NCI-H2081 (cell line): ENCODE measurements around the gene ZNF789.
A peak's percentile ranks its signal among the peaks of the same experiment; 100 is the strongest.

Experiments used
- DNase-seq, 2 experiments: peaks; one replicate each; lab custom pipeline; 2025; lab: John Stamatoyannopoulos, UW

ZNF789 gene

DNA sequence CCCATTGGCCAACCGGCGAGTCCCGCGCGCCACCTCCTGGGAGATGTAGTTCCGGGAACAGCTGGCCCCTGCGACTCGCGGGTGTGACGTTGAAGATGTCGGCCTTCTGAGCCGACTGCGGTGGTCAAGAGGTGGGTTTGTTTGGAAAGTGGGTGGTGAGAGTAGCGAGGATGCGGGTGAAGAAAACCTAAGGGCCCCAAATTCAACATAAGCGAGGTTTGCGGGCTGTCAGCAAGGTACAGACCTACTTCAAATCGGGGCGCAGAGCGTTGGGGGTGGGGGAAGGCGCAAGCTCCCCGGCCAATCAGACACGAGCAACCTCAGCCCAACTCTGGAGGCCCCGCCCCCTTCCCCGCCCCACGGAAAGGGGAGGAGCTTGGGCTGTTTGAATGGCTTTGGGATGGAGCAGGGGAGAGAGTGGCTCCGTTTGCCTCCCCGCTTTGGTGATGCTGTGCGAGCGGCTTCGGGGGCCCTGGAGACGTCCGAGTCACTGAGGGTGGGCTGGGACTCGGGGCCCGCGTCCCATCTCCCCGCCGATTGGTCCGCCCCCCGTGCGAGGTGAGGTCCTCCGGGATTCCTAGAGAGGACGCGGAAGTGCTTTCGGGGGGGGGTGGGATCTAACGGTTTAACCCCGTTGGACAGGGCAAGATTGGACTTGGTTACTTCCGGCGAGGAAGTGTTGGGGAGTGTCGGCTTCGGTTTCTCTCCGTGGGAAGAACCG, 32.1 kb downstream of the ZNF789 start, which contains the start of gene ZKSCAN5:
Gene ZKSCAN5 (plus strand): TSS at position 60 of the 721 bp plus-strand sequence. CDS start 1,383 bp downstream, outside the sequence.
- peak; percentile 95 for DNase-seq

DNA sequence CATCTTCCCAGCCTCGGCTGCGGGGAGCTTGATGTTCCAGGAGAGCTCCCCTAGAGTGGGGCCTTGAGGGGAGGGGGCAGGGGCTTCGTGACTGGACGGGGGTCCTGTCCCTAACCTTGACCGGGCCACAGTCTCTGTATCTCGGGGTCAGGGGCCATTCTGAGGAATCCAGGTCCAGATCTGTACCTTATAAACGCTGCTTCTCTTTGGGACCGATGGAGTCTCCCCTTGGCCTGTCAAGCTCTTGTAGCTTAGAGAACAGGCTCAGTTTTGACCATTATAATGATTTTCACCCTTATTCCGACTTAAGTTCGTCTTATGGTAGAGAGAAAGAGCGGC, 32.6 kb downstream of the ZNF789 start:
- DNase-seq: no peak

DNA sequence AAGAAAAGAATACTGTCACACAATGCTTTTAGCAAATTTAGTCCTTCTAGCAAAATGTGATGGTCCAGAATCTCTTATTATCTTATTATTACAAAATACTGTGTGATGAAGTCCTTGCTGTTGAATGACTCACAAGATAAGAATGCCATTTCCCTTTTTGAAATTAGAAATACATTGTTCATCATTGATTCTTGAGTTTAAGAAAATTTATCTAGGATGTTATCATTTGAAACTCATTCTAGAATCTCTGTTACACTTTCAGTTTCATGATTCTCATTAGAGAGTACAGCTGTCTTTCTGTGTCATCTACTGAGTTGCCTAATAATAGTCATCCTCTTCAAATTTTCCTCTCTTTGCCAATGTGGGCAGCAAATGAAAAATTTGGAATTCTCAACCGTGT, 41.4 kb downstream of the ZNF789 start:
- no peak for DNase-seq

DNA sequence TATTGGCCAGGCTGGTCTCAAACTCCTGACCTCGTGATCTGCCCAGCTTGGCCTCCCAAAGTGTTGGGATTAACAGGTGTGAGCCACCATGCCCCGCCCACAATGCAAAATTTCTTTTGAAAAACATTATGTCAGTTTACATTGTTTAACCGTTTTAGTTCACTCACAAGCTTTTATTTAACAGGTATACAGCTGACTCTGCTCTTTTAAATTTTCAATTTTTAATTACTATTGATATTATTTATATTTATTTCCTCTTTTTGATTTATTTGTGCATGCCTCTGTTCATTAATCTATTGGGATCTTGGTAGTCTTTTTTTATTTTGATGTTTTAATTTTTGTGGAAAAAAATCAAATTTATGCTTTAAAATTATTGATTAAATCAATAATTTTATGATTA, 48.7 kb downstream of the ZNF789 start:
- no peak for DNase-seq

DNA sequence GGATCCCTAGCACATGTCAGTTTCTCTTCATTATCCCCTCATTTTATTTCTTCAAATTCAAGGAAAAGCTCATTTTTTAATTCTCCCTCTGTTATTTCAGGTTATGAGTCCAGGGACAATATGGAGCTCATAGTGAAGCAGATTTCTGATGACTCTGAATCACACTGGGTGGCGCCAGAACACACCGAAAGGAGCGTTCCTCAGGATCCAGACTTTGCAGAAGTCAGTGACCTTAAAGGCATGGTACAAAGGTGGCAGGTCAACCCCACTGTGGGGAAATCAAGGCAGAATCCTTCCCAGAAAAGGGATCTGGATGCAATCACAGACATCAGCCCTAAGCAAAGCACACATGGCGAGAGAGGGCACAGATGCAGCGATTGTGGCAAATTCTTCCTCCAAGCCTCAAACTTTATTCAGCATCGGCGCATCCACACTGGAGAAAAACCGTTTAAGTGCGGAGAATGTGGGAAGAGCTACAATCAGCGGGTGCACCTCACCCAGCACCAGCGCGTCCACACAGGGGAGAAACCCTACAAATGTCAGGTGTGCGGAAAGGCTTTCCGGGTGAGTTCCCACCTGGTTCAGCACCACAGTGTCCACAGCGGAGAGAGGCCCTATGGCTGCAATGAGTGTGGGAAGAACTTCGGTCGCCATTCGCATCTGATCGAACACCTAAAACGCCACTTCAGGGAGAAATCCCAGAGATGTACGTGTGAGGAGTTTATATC, 53.2 kb downstream of the ZNF789 start:
- DNase-seq: peak in 1 of 2 experiments; percentile 8

DNA sequence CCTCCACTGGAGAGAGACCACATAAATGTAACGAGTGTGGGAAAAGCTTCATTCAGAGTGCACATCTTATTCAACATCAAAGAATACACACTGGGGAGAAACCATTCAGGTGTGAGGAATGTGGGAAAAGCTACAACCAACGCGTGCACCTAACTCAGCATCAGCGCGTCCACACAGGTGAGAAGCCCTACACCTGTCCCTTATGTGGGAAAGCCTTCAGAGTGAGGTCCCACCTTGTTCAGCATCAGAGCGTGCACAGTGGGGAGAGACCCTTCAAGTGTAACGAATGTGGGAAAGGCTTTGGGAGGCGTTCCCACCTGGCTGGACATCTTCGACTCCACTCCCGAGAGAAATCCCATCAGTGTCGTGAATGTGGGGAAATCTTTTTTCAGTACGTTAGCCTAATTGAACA, 58.7 kb downstream of the ZNF789 start:
- peak in 1 of 2 experiments; percentile 4 for DNase-seq

DNA sequence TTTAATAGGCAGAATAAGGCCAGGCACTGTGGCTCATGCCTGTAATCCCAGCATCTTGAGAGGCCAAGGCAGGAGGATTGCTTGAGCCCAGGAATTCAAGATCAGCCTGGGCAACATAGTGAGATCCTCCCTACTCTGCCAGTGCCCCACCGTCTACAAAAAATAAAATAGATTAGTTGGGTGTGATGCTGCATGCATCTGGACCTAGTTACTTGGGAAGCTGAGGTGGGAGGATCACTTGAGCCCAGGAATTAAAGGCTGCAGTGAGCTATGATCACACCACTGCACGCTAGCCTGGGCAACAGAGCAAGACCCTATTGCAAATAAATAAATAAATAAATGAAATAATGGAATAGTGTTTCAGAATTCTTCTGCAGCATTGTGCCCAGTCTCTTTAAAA, 63.0 kb downstream of the ZNF789 start:
- DNase-seq: no peak
